ENCODE results near the gene AAR2.

The AAR2 gene

GRCh38 chr20:36208257-36208656 is 28.0 kb upstream of the AAR2 start:
- Histone ChIP-seq H3K4me3 (ENCODE audit: low read depth in 1 of 2, low read length in 2 of 2) (no peak overlapping the region), H3K9me3 (ENCODE audit: insufficient read depth, low read length, severe bottlenecking) (no peaks in the 10 kb centered on the region), H4K20me1 (ENCODE audit: insufficient read depth, low read length) (no peaks in the 10 kb centered on the region; the same call in 1 of the 2 replicates), H2AFZ (ENCODE audit: low read depth, low read length) (no peak overlapping the region), H3K36me3 (ENCODE audit: insufficient read depth, low read length) (no peaks in the 10 kb centered on the region), H3K27me3 (ENCODE audit: insufficient read depth, low read length, poor library complexity) (peaks cover 23% of the 10 kb centered on the region), H3K4me1 (ENCODE audit: insufficient read depth, low read length) (no peaks in the 10 kb centered on the region), H3K9ac (ENCODE audit: low read depth, low read length) (no peak overlapping the region), H3K79me2 (ENCODE audit: insufficient read depth, low read length) (no peaks in the 10 kb centered on the region), H3K27ac (ENCODE audit: low read length) (no peak overlapping the region), H3K4me2 (ENCODE audit: insufficient read depth, low read length) (no peak overlapping the region)
- DNase-seq (no peak), ATAC-seq (ENCODE audit: insufficient read depth, low read depth) (no peak)
- TF ChIP-seq EZH2 (IDR thresholded peaks at IDR 0.05; ENCODE audit: borderline replicate concordance, low read depth, low read length, severe bottlenecking) (no peak), CTCF (IDR thresholded peaks at IDR 0.05; ENCODE audit: borderline replicate concordance, extremely low read depth, low read length, poor library complexity, severe bottlenecking) (no peak)

- peaks cover 23% of the 10 kb centered on the region for H3K27me3 ChIP-seq (ENCODE audit: insufficient read depth, low read length, poor library complexity)
- H3K27ac ChIP-seq (ENCODE audit: low read length), result no peak overlapping the region
- no peaks in the 10 kb centered on the region; the same call in 1 of the 2 replicates for H4K20me1 ChIP-seq (ENCODE audit: insufficient read depth, low read length)
- no peak overlapping the region for H3K4me3 ChIP-seq (ENCODE audit: low read depth in 1 of 2, low read length in 2 of 2)
- no peak for ATAC-seq (ENCODE audit: insufficient read depth, low read depth)
- no peaks in the 10 kb centered on the region for H3K79me2 ChIP-seq (ENCODE audit: insufficient read depth, low read length)
- H3K9me3 ChIP-seq (ENCODE audit: insufficient read depth, low read length, severe bottlenecking), result no peaks in the 10 kb centered on the region
- no peak overlapping the region for H2AFZ ChIP-seq (ENCODE audit: low read depth, low read length)
- DNase-seq, result no peak
- no peak overlapping the region for H3K9ac ChIP-seq (ENCODE audit: low read depth, low read length)
- TF ChIP-seq EZH2 (IDR thresholded peaks at IDR 0.05; ENCODE audit: borderline replicate concordance, low read depth, low read length, severe bottlenecking) (no peak), CTCF (IDR thresholded peaks at IDR 0.05; ENCODE audit: borderline replicate concordance, extremely low read depth, low read length, poor library complexity, severe bottlenecking) (peak; percentile 23)
- no peaks in the 10 kb centered on the region for H3K4me1 ChIP-seq (ENCODE audit: insufficient read depth, low read length)
- no peaks in the 10 kb centered on the region for H3K36me3 ChIP-seq (ENCODE audit: insufficient read depth, low read length)
- no peak overlapping the region for H3K4me2 ChIP-seq (ENCODE audit: insufficient read depth, low read length)
Measured at GRCh38 chr20:36210436-36211021, 25.7 kb upstream of the AAR2 start.

- H3K79me2 ChIP-seq (ENCODE audit: insufficient read depth, low read length), result no peaks in the 10 kb centered on the region
- H3K36me3 ChIP-seq (ENCODE audit: insufficient read depth, low read length), result no peaks in the 10 kb centered on the region
- no peak overlapping the region for H3K4me3 ChIP-seq (ENCODE audit: low read depth in 1 of 2, low read length in 2 of 2)
- TF ChIP-seq CTCF (IDR thresholded peaks at IDR 0.05; ENCODE audit: borderline replicate concordance, extremely low read depth, low read length, poor library complexity, severe bottlenecking) (no peak), EZH2 (IDR thresholded peaks at IDR 0.05; ENCODE audit: borderline replicate concordance, low read depth, low read length, severe bottlenecking) (no peak)
- H3K4me2 ChIP-seq (ENCODE audit: insufficient read depth, low read length), result no peak overlapping the region
- H3K27ac ChIP-seq (ENCODE audit: low read length), result no peak overlapping the region
- H3K9ac ChIP-seq (ENCODE audit: low read depth, low read length), result no peak overlapping the region
- H3K9me3 ChIP-seq (ENCODE audit: insufficient read depth, low read length, severe bottlenecking), result no peaks in the 10 kb centered on the region
- no peaks in the 10 kb centered on the region; the same call in 1 of the 2 replicates for H4K20me1 ChIP-seq (ENCODE audit: insufficient read depth, low read length)
- DNase-seq (no peak), ATAC-seq (ENCODE audit: insufficient read depth, low read depth) (no peak)
- peaks cover 23% of the 10 kb centered on the region for H3K27me3 ChIP-seq (ENCODE audit: insufficient read depth, low read length, poor library complexity)
- H2AFZ ChIP-seq (ENCODE audit: low read depth, low read length), result no peak overlapping the region
- H3K4me1 ChIP-seq (ENCODE audit: insufficient read depth, low read length), result no peaks in the 10 kb centered on the region
Measured at GRCh38 chr20:36213362-36213761, 22.9 kb upstream of the AAR2 start.

Measured in DND-41 (cell line).